ENCODE data around the gene LRRC4C.

DNA sequence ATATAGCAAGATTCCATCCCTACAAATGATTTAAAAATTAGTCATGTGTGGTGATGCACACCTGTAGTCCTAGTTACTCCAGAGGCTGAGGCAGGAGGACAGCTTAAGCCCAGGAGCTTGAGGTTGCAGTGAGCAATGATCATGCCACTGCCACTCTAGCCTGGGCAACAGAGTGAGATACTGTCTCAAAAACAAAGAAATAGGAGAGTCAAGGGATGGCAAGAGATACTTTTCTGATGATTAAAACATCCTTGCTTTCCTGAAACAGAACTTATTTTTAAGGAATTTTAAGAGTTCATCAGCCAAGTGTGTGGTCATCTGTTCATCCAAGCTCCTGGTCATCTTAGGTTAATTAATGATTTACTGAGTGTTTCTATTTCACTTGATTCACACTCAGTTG, 1252.0 kb downstream of the LRRC4C start:
- TF ChIP-seq, protein P1, sequence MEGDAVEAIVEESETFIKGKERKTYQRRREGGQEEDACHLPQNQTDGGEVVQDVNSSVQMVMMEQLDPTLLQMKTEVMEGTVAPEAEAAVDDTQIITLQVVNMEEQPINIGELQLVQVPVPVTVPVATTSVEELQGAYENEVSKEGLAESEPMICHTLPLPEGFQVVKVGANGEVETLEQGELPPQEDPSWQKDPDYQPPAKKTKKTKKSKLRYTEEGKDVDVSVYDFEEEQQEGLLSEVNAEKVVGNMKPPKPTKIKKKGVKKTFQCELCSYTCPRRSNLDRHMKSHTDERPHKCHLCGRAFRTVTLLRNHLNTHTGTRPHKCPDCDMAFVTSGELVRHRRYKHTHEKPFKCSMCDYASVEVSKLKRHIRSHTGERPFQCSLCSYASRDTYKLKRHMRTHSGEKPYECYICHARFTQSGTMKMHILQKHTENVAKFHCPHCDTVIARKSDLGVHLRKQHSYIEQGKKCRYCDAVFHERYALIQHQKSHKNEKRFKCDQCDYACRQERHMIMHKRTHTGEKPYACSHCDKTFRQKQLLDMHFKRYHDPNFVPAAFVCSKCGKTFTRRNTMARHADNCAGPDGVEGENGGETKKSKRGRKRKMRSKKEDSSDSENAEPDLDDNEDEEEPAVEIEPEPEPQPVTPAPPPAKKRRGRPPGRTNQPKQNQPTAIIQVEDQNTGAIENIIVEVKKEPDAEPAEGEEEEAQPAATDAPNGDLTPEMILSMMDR (IDR thresholded peaks at IDR 0.05): no peak
- TF ChIP-seq, protein P2, sequence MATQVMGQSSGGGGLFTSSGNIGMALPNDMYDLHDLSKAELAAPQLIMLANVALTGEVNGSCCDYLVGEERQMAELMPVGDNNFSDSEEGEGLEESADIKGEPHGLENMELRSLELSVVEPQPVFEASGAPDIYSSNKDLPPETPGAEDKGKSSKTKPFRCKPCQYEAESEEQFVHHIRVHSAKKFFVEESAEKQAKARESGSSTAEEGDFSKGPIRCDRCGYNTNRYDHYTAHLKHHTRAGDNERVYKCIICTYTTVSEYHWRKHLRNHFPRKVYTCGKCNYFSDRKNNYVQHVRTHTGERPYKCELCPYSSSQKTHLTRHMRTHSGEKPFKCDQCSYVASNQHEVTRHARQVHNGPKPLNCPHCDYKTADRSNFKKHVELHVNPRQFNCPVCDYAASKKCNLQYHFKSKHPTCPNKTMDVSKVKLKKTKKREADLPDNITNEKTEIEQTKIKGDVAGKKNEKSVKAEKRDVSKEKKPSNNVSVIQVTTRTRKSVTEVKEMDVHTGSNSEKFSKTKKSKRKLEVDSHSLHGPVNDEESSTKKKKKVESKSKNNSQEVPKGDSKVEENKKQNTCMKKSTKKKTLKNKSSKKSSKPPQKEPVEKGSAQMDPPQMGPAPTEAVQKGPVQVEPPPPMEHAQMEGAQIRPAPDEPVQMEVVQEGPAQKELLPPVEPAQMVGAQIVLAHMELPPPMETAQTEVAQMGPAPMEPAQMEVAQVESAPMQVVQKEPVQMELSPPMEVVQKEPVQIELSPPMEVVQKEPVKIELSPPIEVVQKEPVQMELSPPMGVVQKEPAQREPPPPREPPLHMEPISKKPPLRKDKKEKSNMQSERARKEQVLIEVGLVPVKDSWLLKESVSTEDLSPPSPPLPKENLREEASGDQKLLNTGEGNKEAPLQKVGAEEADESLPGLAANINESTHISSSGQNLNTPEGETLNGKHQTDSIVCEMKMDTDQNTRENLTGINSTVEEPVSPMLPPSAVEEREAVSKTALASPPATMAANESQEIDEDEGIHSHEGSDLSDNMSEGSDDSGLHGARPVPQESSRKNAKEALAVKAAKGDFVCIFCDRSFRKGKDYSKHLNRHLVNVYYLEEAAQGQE (IDR thresholded peaks at IDR 0.05; ENCODE audit: insufficient read depth in 1 of 2, low read depth in 2 of 2, low read length in 1 of 2): no peak
- TF ChIP-seq POLR2AphosphoS5 (IDR thresholded peaks at IDR 0.05; ENCODE audit: low read depth, low read length): no peak

Data from Panc1 (cell line).